SH-SY5Y (cell line): Measurements from ENCODE around the gene COL4A6.

ENCODE experiments used
- GATA2 ChIP-seq: IDR thresholded peaks from 2 replicates; pipeline ENCODE4 v1.6.1; 2011; ENCODE audit warnings: mild to moderate bottlenecking, low read depth, low read length
- GATA3 ChIP-seq: IDR thresholded peaks from 2 replicates; pipeline ENCODE4 v1.6.1; 2011; ENCODE audit warnings: low read depth, mild to moderate bottlenecking, low read length, moderate library complexity

Gene COL4A6

GRCh38 chrX:108156934-108157466 is 281.2 kb downstream of the COL4A6 start:
- no peak for TF ChIP-seq GATA3
- TF ChIP-seq GATA2, result no peak

- TF ChIP-seq GATA3 (no peak), GATA2 (no peak)
Observed at GRCh38 chrX:108156082-108156481, 282.1 kb downstream of the COL4A6 start.

DNA sequence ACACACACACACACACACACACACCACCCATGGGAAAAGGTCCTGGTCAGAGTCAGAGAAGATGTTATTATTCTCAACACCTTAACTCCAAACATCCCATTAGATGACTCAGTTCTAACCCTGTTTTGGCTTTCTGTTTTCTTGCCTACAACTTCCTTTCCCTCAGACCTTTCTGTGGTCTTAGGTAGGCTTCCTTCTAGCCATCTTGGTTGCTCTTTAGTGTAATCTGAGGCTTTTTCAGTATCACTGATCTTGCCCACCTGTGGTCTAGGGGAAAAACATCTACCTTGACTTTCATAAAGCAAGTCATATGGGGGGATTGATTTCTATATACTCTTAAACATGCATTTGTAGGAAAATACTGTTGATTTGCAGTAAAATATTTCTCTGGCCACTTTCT is 289.7 kb downstream of the COL4A6 start:
- TF ChIP-seq GATA2 (no peak), GATA3 (no peak)

GRCh38 chrX:108138814-108139702 is 299.2 kb downstream of the COL4A6 start:
- no peak for TF ChIP-seq GATA2
- no peak for TF ChIP-seq GATA3

DNA sequence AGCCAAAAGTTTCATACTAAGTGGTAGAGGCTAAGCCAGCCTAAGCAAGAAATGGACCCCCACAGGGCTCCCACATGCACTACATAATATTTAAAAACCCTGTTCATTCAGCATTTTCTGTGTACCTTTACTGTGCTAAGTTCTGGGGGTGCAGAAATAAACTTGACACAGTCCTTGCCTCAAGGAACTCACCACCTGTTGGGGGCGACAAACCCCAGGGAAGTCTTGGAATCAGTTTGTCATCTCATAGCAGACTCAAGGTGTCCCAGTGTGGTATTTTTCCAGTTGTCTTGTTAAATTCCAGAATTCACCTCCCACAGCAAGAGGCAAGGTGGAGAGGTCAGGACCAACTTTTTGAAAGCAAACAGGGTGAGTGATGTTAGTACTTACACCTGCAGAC is 303.5 kb downstream of the COL4A6 start:
- TF ChIP-seq GATA2 (no peak), GATA3 (no peak)

DNA sequence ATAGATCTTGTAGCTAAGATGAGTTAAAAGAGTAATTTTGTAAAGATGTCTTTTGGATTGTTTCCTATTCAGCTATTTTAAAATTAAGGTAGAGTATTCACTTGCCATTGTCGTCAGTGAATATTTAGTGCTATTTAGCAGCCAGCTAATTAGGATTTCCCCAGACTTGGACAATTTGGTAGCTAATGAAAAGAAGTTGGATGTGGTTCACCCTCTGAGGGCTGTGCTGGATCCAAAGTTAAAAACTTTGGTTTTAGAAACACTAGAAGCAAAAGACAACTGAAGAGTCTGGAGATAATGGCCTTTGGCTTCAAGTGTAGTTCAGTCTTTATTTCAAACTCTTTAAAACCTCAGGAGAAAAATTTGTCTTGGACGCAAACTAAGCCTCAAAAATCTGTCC is 305.3 kb downstream of the COL4A6 start:
- TF ChIP-seq GATA2, result no peak
- TF ChIP-seq GATA3, result no peak

GRCh38 chrX:108132034-108132433 is 306.2 kb downstream of the COL4A6 start:
- TF ChIP-seq GATA3 (no peak), GATA2 (no peak)

DNA sequence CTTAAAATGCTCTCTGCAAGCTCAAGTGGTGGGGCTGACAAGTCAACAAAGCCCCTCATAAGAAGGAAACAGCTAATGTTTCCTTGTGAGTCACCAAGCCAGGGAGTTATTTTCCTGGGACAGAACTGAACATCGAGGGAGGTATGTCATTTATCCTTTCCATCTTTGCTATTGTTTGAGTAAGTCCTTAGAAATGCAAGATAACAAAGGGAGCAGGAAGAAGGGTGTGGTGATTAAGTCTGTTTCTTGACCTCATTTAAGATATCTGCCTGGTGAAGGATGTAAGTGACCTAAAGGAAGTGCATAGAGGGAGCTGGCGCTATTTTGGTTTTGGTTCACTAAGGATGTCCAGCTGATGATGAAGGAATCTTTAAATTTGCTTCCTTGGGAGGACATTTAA is 306.8 kb downstream of the COL4A6 start:
- TF ChIP-seq GATA3, result no peak
- no peak for TF ChIP-seq GATA2

DNA sequence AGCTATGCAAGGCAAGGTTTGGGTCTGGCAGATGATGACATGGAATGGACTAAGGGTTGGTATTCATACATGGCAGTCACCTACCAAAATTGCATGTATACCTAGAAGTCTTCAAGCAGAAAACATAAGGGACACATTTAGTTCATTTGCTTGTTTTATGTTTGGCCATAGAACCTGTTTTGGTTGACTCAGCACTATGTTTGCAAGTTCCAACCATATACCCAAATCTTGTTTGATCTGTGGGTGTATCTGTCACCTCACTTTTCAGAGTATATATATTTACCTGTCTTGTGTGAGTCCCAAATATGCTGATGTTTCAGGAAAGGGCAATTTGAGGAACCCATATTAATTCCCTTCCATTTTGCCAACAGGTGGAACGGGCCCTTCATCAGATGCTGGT is 307.3 kb downstream of the COL4A6 start:
- TF ChIP-seq GATA3 (no peak), GATA2 (no peak)

DNA sequence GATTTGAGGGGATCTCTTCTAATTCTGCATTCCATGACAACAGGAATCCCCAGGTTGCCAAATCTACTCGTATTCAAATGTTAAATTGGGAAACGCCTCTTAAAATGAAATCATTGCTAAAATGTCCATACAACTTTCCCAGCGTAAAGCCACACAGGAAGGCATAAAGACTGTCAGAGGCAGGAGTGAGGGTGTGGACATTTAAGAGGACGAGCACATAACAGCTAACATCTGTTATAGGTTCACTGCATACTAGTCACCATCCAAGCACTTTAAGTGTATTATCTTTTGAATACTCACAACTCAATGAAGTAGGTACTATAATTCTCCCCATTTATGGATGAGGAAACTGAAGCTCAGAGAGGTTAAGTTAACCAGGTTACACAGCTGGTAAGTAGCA is 311.1 kb downstream of the COL4A6 start:
- TF ChIP-seq GATA3, result no peak
- TF ChIP-seq GATA2, result no peak

GRCh38 chrX:108126661-108127060 is 311.6 kb downstream of the COL4A6 start:
- TF ChIP-seq GATA3, result no peak
- no peak for TF ChIP-seq GATA2

GRCh38 chrX:108123591-108124366 is 314.4 kb downstream of the COL4A6 start:
- TF ChIP-seq GATA2 (no peak), GATA3 (no peak)

DNA sequence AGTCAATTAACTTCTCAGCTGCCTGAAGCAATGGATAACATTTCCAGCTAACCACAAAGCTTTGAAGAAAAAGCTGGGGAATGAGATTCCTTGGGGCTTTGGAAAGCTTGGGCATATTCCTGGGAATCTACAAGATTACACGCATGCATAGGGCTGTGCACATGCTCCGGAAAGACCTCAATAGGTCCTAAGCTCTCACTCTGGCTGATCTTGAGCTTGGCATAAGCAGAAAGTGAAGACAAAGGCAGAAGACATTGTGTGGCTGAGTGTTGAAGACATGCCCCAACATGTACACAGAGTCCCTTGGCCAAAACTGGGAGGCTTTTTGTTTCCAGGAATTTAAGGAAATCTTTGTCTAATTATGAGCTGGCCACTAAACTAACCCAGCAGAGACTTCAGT is 315.5 kb downstream of the COL4A6 start:
- TF ChIP-seq GATA2, result no peak
- no peak for TF ChIP-seq GATA3

DNA sequence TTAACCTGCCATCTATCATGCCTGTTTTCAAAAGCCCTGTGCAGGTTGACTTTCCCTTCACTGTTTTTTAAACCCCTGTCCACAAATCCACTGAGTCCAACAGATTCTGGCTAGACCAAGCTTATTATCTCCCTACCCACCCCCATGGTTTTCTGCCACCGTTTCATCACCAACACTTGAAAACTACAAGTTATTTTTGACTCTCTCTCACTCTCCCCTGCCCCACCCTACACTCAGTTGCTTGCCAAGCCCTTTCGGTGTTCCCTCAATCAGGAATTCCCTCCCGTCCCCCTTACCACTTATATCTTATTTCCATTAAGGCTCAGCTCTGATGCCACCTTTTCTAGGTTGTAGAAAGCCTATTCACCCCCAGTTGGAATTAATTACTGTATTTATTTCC is 316.9 kb downstream of the COL4A6 start:
- TF ChIP-seq GATA2 (no peak), GATA3 (no peak)

DNA sequence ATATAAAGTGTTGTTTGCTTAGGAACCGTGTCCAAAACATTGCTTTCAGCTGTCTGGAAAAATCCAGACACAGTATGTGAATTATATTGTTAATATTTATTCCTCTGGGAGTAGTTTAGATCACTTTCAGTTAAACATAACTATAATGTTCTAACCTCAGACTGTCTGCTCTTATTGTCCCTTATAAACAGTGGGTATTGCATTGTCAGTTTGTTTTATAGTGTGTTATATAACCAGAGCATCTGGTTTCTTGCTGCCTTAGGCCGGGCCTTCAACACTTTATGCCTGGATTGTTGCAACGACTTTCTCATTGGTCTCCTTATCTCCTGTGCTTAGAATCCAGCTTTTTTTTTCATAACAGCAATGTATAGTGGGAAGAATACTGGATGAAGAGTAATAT is 320.2 kb downstream of the COL4A6 start:
- TF ChIP-seq GATA2, result no peak
- TF ChIP-seq GATA3, result no peak

GRCh38 chrX:108114541-108114940 is 323.7 kb downstream of the COL4A6 start:
- no peak for TF ChIP-seq GATA3
- TF ChIP-seq GATA2, result no peak
